CD4-positive, alpha-beta T cell treated with Interleukin-21 for 1 hour (primary cell): ENCODE results near the gene SLC24A2.

Source experiments
- DNase-seq: peaks from one replicate; pipeline ENCODE4 v3.0.0-alpha.2; 2020

SLC24A2 gene

GRCh38 chr9:19754921-19755320 is 33.9 kb downstream of the SLC24A2 start:
- no peak for DNase-seq

GRCh38 chr9:19748278-19749126 is 40.3 kb downstream of the SLC24A2 start:
- peak; percentile 21 for DNase-seq

GRCh38 chr9:19746223-19746622 is 42.6 kb downstream of the SLC24A2 start:
- DNase-seq: no peak

- no peak for DNase-seq
Measured at GRCh38 chr9:19741178-19741577, 47.7 kb downstream of the SLC24A2 start.
